GM18861 (cell line): ENCODE measurements around the gene DNAJB13.
A peak's percentile ranks its signal among the peaks of the same experiment; 100 is the strongest.

Experiments
- ATAC-seq: cut with Tn5 transposase; IDR thresholded peaks from one replicate; pipeline ENCODE4 v1.9.1; 2021; ENCODE audit not compliant: unreplicated experiment

The DNAJB13 gene

DNA sequence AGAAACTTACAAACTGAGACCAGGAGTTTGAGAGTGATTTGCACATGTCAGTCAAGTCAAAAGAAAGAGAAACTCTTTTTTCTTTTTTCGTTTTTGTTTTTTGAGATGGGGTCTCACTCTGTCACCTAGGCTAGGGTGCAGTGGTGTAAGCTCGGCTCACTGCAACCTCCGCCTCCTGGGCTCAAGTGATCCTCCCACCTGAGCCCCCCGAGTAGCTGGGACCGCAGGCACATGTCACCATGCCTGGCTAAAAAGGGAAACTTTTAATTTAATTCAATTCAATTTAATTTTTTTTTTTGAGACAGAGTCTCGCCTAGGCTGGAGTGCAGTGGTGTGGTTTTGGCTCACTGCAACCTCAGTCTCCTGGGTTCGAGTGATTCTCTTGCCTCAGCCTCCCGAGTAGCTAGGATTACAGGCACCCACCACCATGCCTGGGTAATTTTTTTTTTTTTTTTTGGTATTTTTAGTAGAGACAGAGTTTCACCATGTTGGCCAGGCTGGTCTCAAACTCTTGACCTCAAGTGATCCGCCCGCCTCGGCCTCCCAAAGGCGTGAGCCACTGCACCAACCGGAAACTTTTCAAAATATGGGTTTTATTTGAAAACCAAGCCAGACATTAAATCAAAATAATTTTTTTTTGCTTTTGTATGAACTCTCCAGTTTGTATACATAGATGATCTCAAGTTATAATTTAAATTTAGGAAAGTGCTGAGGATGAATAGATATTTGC, 48.2 kb downstream of the DNAJB13 start:
- ATAC-seq, result no peak

GRCh38 chr11:73999581-74000306, 48.9 kb downstream of the DNAJB13 start:
- no peak for ATAC-seq

DNA sequence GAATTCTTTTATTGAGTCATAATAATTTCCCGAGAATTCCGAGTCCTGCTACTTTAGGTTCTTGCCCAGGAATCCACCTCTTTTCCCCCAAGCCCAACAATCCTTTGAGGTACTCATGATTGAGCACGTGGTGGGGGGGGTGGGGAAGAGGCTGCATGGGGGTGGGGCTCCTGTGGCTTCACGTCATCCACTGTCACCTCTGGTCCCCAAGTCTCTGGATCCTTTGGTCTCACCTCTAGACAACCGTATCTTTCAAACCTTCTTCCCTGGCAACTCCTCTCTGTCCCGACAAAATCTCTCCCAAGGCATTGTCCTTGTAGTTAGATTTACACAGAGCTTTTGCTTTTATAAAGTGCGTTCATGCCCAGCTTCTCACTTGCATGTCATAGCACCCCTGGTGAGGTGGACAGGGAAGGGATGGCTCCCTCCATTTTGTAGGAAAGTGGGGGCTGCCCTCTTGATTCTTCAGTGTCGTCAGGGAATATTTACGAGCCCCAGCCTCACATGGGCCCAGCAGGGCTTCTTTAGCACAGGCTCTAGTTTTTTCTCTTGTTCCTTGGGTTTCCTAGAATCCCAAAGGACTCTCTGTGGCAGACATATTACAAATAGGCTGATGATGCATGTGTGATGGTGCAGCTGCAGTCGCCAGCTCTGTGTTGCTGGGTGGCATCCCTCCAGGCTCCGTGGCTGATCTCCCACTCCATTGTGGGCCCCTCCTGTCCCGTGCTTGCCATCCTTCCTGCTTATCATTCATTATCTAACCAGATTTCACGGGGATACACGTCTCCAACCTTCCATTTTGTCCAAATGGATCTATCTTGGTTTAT, 49.7 kb downstream of the DNAJB13 start:
- no peak for ATAC-seq

DNA sequence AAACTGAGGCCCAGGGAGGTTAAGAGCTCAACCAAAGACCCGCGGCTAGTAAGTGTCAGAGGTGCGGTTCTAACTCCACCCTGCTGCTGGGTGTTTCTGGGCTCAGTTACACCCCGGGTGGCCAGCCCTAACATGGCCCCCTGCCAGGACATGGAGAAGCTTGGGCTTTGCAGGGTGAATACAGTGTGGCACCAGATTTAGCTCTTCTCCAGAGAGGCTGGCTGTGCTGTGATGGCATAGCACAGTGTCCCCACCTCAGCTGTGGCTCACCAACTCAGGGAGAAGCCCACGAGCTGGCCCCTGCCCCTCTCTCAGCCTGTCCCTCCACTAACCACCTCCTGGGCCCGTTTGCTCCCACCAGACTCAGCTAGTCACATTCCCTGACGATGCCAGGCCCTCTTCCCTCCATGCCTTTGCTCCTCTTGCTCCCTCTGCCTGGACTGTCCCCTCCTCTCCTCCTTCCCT, 51.0 kb downstream of the DNAJB13 start:
- no peak for ATAC-seq

DNA sequence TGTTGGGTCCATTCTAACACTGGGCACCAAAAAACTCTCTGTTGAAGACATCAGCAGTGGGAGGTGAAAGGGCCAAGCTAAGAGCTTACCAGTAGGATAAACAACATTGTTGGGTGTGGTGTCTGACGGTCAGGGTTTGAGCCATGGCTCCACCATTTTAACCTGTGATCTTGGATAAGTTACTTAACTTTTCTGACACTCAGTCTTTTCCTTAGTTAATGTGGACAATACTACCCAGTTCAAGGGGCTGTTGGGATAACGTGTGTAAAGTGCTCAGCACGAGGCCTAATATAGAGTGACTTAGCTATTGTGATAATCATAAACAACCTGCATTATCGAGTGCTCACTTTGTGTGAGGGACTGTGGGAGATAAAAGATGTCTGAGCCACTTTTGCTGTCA, 52.0 kb downstream of the DNAJB13 start:
- ATAC-seq, result no peak

- ATAC-seq, result no peak
These were observed 53.3 kb downstream of the DNAJB13 start for GRCh38 chr11:74004046-74004695.

- ATAC-seq, result no peak
These were observed 54.2 kb downstream of the DNAJB13 start for GRCh38 chr11:74004759-74005615.

DNA sequence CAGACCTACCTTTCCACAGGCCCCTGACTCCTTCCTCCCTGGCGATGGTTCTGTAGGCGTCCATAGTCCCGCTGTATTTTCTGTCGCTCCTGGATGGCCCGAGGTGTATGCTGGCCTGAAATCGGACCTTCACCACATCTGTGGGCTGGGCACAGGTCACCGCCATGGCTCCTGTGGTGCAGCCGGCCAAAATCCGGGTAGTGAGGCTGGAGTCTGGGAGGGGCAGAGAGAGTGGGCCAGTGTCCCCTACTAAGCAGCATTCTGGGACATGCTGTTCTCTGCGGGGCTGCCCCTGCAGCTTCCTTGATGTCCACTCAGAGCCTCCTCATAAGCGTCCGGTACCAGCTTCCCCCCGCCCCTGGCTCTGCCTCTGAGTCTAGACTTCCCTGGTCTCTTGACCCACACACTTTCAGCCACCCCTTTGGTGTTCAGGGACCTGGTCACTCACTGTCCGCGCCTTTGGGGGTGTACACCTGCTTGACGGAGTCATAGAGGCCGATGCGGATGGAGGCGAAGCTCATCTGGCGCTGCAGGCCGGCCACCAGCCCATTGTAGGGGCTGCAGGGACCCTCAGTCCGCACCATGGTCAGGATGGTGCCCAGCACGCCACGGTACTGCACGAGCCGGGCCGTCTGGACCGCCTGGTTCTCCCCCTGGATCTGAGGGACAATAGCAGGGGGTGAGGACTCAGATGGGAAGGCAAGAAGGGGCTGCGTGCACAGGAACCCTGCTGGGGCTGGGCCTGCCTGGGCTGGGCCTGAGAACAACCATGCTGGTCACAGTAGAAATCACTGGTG, 55.1 kb downstream of the DNAJB13 start:
- no peak for ATAC-seq

GRCh38 chr11:74006743-74007304, 56.0 kb downstream of the DNAJB13 start:
- no peak for ATAC-seq

- no peak for ATAC-seq
These were observed 57.0 kb downstream of the DNAJB13 start for GRCh38 chr11:74007691-74008372.

- ATAC-seq, result no peak
These were observed 57.8 kb downstream of the DNAJB13 start, which contains the start of gene UCP3 for GRCh38 chr11:74008373-74009229. TSS of gene UCP3 (minus strand) at chr11:74009085. CDS start at chr11:74007042, 2,043 bp downstream.

- no peak for ATAC-seq
These were observed 58.4 kb downstream of the DNAJB13 start for GRCh38 chr11:74009230-74009547.

DNA sequence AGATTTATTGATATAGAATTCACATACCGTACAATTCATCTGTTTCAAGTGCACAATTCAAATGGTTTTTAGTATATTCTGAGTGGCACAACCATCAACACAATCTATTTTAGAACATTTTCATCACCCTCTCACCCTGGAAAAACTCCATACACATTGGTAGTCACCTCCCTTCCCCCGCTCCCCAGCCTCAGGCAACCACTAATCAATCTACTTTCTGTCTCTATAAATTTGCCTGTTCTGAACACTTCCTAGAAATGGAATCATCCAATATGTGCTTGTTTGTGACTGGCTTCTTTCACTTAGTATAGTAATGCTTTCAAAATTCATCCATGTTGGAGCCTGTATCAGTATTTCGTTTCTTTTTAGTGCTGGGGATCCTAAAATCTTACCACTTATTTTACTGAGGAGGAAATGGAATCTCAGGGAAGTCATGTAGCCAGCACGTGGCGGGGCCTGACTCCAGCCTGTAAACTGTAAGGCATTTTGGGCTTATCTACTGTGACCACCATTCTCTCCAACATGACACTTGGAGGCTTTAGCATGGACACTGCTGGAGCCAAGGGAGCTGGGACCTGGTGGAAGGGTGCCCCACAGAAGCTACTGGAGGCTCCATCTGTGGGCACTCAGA, 59.0 kb downstream of the DNAJB13 start:
- ATAC-seq, result no peak

DNA sequence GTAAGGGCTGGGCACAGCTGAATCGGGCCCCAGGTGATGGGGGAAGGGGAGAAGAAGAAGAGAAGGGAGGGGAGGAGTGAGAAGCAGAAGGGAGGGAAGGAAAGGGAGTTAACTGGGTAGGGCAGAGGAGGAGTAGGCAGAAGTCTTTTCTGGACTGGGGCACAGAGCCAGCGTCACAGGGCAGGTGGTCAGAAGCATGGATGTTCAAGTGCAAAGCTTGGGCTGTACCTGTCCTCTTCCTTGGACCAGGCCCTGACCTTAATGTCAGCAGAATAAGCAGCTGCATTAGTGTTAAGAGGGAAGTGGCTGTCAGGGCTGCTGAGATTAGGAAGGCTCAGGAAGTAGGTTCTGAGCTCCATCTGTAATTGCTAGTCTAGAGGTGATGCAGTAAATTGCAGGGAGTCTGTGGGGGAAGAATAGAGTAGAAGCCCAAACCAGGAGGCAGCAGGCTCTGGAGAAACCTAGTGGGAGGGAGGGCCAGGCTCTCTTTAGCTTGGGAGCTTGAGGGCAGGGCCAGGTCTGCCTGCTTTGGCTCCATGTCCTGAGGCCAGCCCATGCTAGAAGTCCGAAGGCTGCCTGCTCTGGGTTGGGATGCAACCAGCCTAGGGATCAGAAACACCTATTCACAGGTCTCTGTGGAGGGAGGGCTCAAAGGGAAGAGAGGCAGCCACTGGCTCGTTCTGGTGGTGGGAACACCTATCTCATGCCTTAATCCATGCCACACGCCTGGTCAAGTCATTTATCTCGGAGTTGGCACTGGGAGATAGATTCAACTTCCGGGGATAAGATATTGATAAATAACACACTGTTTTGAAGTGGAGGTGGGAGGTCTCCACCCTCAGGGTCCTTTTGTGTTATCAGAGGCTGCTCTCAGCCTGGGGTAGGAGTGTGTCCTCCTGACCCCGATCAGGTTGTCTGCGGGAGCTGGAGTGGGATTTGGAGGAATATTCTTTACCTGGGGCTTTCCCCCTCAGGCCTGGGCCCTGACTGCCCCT, 59.8 kb downstream of the DNAJB13 start:
- ATAC-seq, result no peak

DNA sequence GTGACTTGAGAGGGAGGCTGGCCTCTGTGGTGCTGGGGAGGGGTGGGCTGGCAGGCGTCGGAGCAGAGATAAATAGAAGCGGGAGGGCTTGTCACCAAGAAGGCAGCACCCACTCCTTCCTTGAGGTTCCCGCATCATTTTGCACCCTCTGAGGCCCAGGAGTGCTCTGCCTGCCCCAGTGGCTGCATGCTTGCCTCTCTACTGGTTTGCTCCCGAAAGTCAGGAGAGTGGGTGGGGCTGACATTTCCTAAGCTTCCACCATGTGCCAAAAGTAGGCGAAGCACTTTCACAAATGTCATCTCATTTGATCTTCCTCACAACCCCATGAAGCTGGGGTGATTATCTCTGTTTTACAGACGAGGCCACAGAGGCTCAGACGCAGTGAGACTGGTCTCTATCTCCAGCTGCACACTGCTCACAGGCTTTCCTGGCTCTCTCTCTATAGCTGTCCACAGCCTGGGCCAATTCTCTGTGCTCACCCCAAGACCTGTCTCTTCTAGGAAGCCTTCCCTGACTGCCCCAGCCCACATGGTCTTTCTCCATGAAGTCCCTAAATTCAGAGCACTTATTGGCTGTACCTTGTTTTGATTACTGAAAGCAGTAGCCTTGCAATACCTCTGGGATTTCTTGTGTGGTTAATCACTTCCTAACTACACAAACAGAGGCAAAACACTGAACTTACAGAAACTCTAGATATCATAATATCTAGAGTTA, 60.7 kb downstream of the DNAJB13 start:
- peak; percentile 89 for ATAC-seq
